Parathyroid adenoma (tissue), 2 donors: Measurements from ENCODE around the gene SLC12A5.

Source experiments
- H2AFZ ChIP-seq: fragments of 300-600 bp; sonication (generic); one replicate; pipeline ENCODE4 v1.7.0; 2017; ENCODE audit warnings: antibody characterized with exemption, mild to moderate bottlenecking
- H3K27ac ChIP-seq: fragments of 300-600 bp; sonication (generic); one replicate; pipeline ENCODE4 v1.7.0; 2017
- H3K27me3 ChIP-seq: fragments of 300-600 bp; sonication (generic); one replicate; pipeline ENCODE4 v1.7.0; 2017; ENCODE audit warnings: low read length; ENCODE audit not compliant: control insufficient read depth, insufficient read depth
- H3K36me3 ChIP-seq: fragments of 300-600 bp; sonication (generic); one replicate; pipeline ENCODE4 v1.7.0; 2017; ENCODE audit warnings: low read length; ENCODE audit not compliant: control insufficient read depth, insufficient read depth
- H3K4me1 ChIP-seq: fragments of 300-600 bp; sonication (generic); one replicate; pipeline ENCODE4 v1.7.0; 2017; ENCODE audit warnings: control low read depth
- H3K4me2 ChIP-seq: fragments of 300-600 bp; sonication (generic); one replicate; pipeline ENCODE4 v1.7.0; 2017; ENCODE audit warnings: low read length
- H3K4me3 ChIP-seq: fragments of 300-600 bp; sonication (generic); one replicate; pipeline ENCODE4 v1.7.0; 2017; ENCODE audit warnings: low read depth, low read length
- H3K79me2 ChIP-seq: fragments of 300-600 bp; sonication (generic); one replicate; pipeline ENCODE4 v1.7.0; 2017; ENCODE audit warnings: control low read depth
- H3K9ac ChIP-seq: fragments of 300-600 bp; sonication (generic); one replicate; pipeline ENCODE4 v1.7.0; 2017; ENCODE audit warnings: mild to moderate bottlenecking
- H3K9me3 ChIP-seq: fragments of 300-600 bp; sonication (generic); one replicate; pipeline ENCODE4 v1.7.0; 2017; ENCODE audit warnings: low read length; ENCODE audit not compliant: control insufficient read depth
- CTCF ChIP-seq: fragments of 300-600 bp; sonication (generic); IDR thresholded peaks from one replicate; pipeline ENCODE4 v1.7.0; 2017; ENCODE audit warnings: antibody characterized with exemption, mild to moderate bottlenecking
- donor health status: primary hyperparathyroidism.

The SLC12A5 gene

GRCh38 chr20:45997187-45997586 lies 31.8 kb upstream of the SLC12A5 start:
- no peak overlapping the region for H2AFZ ChIP-seq
- H3K79me2 ChIP-seq = no peaks in the 10 kb centered on the region
- H3K36me3 ChIP-seq = no peaks in the 10 kb centered on the region
- no peak for TF ChIP-seq CTCF
- H3K27me3 ChIP-seq = no peaks in the 10 kb centered on the region
- peaks cover 2% of the 10 kb centered on the region for H3K4me1 ChIP-seq
- H3K4me2 ChIP-seq = no peak overlapping the region
- H3K9ac ChIP-seq = no peak overlapping the region
- H3K4me3 ChIP-seq = no peak overlapping the region
- no peaks in the 10 kb centered on the region for H3K9me3 ChIP-seq
- no peak overlapping the region for H3K27ac ChIP-seq

- Histone ChIP-seq H3K79me2 (no peaks in the 10 kb centered on the region), H3K27me3 (no peaks in the 10 kb centered on the region), H3K4me2 (no peak overlapping the region), H3K4me3 (no peak overlapping the region), H3K27ac (no peak overlapping the region), H2AFZ (no peak overlapping the region), H3K9ac (no peak overlapping the region), H3K36me3 (no peaks in the 10 kb centered on the region), H3K9me3 (no peaks in the 10 kb centered on the region), H3K4me1 (peaks cover 2% of the 10 kb centered on the region)
- TF ChIP-seq CTCF = no peak
These were observed 30.7 kb upstream of the SLC12A5 start for GRCh38 chr20:45998337-45998736.

GRCh38 chr20:45998761-45999160 lies 30.3 kb upstream of the SLC12A5 start:
- Histone ChIP-seq H3K9me3 (no peaks in the 10 kb centered on the region), H3K4me3 (no peak overlapping the region), H3K9ac (no peak overlapping the region), H3K4me1 (peaks cover 2% of the 10 kb centered on the region), H3K79me2 (no peaks in the 10 kb centered on the region), H3K27me3 (no peaks in the 10 kb centered on the region), H3K27ac (no peak overlapping the region), H3K4me2 (no peak overlapping the region), H2AFZ (no peak overlapping the region), H3K36me3 (no peaks in the 10 kb centered on the region)
- no peak for TF ChIP-seq CTCF

- Histone ChIP-seq H3K9me3 (no peaks in the 10 kb centered on the region), H3K79me2 (no peaks in the 10 kb centered on the region), H3K4me1 (peaks cover 4% of the 10 kb centered on the region), H3K27ac (no peak overlapping the region), H3K4me2 (no peak overlapping the region), H3K4me3 (no peak overlapping the region), H3K27me3 (no peaks in the 10 kb centered on the region), H3K9ac (no peak overlapping the region), H3K36me3 (no peaks in the 10 kb centered on the region), H2AFZ (no peak overlapping the region)
- TF ChIP-seq CTCF = no peak
These were observed 29.3 kb upstream of the SLC12A5 start for GRCh38 chr20:45999557-46000261.
